SHP77 treated with DMSO at 0.1 percent for 48 hours (cell line): ENCODE data around the gene ASB13.
"Not testable (repeated sequence)": the region's sequence is repeated elsewhere in the genome, so short reads cannot be mapped to it uniquely, and the experiment has no call there.

Source experiments
- DNase-seq: peaks from one replicate; lab custom pipeline; 2025; lab: John Stamatoyannopoulos, UW

ASB13 gene

GRCh38 chr10:5604961-5605360, 61.4 kb downstream of the ASB13 start:
- DNase-seq: no peak

- no peak for DNase-seq
Observed at GRCh38 chr10:5604236-5604925, 62.0 kb downstream of the ASB13 start.

GRCh38 chr10:5603848-5604170, 62.6 kb downstream of the ASB13 start:
- no peak for DNase-seq

- no peak for DNase-seq
Observed at GRCh38 chr10:5603091-5603847, 63.1 kb downstream of the ASB13 start.

- DNase-seq: no peak
Observed at GRCh38 chr10:5601826-5602495, 64.4 kb downstream of the ASB13 start.

GRCh38 chr10:5600908-5601307, 65.5 kb downstream of the ASB13 start:
- no peak for DNase-seq

- DNase-seq: no peak
Observed at GRCh38 chr10:5599613-5600520, 66.5 kb downstream of the ASB13 start.

GRCh38 chr10:5598085-5598690, 68.2 kb downstream of the ASB13 start:
- no peak for DNase-seq

GRCh38 chr10:5596611-5597341, 69.6 kb downstream of the ASB13 start:
- DNase-seq: no peak

- DNase-seq: no peak
Observed at GRCh38 chr10:5595994-5596471, 70.4 kb downstream of the ASB13 start.

GRCh38 chr10:5595591-5595990, 70.8 kb downstream of the ASB13 start:
- no peak for DNase-seq

GRCh38 chr10:5595095-5595494, 71.3 kb downstream of the ASB13 start:
- no peak for DNase-seq

GRCh38 chr10:5594271-5595049, 71.9 kb downstream of the ASB13 start:
- no peak for DNase-seq

- not testable (repeated sequence) for DNase-seq
Observed at GRCh38 chr10:5593347-5593746, 73.0 kb downstream of the ASB13 start.

- no peak for DNase-seq
Observed at GRCh38 chr10:5592070-5592469, 74.3 kb downstream of the ASB13 start.

- no peak for DNase-seq
Observed at GRCh38 chr10:5591336-5591824, 75.0 kb downstream of the ASB13 start.

- DNase-seq: no peak
Observed at GRCh38 chr10:5590816-5591215, 75.6 kb downstream of the ASB13 start.

- no peak for DNase-seq
Observed at GRCh38 chr10:5589661-5590511, 76.5 kb downstream of the ASB13 start.
